IMR-90 (cell line): ENCODE data around the gene TTC28. TPM values are rescaled to one million over a fixed set of nuclear protein-coding genes. Genes with fewer than 3 reads are reported as not detected.

Experiments used
- ATAC-seq: fragments of 200-7000 bp; cut with Tn5 transposase; 2 replicates; pipeline ENCODE4 v1.9.1; 2020; ENCODE audit warnings: low read depth, mild to moderate bottlenecking, moderate library complexity
- BruUV-seq: library from RNA; stranded (reverse); fragments of 400-500 nt; replicated peaks from 2 replicates; lab custom pipeline; 2021; lab: Mats Ljungman, UMichigan
- CTCF ChIA-PET: fragments of 300-600 bp; formaldehyde crosslinking; extraction: SDS; loops from one replicate; lab custom pipeline; 2021; ENCODE audit warnings: antibody characterized with exemption; lab: Yijun Ruan, JAX
- POLR2A ChIA-PET: fragments of 300-600 bp; sonication (Branson Sonifier 250); formaldehyde crosslinking; loops from one replicate; lab custom pipeline; 2022; ENCODE audit warnings: antibody characterized with exemption; ENCODE audit not compliant: unreplicated experiment; lab: Charles Lee
- DNase-seq: peaks from one replicate; pipeline ENCODE4 v3.0.0; 2013
- H2AFZ ChIP-seq: replicated peaks from 2 replicates; pipeline ENCODE3; 2013; ENCODE audit warnings: low read length, mild to moderate bottlenecking; ENCODE audit not compliant: poor library complexity
- H2AK5ac ChIP-seq: 2 replicates; pipeline ENCODE4 v1.6.1; 2013; ENCODE audit warnings: low read depth, low read length, inconsistent platforms
- H2AK9ac ChIP-seq: replicated peaks from 2 replicates; pipeline ENCODE3; 2013; ENCODE audit warnings: mild to moderate bottlenecking, low read depth, low read length, moderate library complexity; ENCODE audit not compliant: poor library complexity
- H2BK120ac ChIP-seq: 2 replicates; pipeline ENCODE4 v1.6.1; 2013; ENCODE audit warnings: low read depth, low read length, inconsistent platforms
- H2BK15ac ChIP-seq: 3 replicates; pipeline ENCODE4 v1.6.1; 2013; ENCODE audit warnings: low read depth, low read length, inconsistent platforms
- H2BK20ac ChIP-seq: 2 replicates; pipeline ENCODE4 v1.6.1; 2013; ENCODE audit warnings: low read depth, mild to moderate bottlenecking, inconsistent platforms, low read length, moderate library complexity
- H2BK5ac ChIP-seq: 2 replicates; pipeline ENCODE4 v1.6.1; 2013; ENCODE audit warnings: mild to moderate bottlenecking, low read depth, low read length, inconsistent platforms; ENCODE audit not compliant: poor library complexity, severe bottlenecking
- H3K14ac ChIP-seq: replicated peaks from 2 replicates; pipeline ENCODE4 v1.6.1; 2013; ENCODE audit warnings: low read depth, low read length, inconsistent platforms
- H3K18ac ChIP-seq: 2 replicates; pipeline ENCODE4 v1.6.1; 2013; ENCODE audit warnings: low read depth, low read length, control low read depth
- H3K23ac ChIP-seq: 2 replicates; pipeline ENCODE4 v1.6.1; 2013; ENCODE audit warnings: low read depth, low read length, inconsistent platforms
- H3K27ac ChIP-seq: 2 replicates; pipeline ENCODE4 v1.5.1; 2013; ENCODE audit warnings: mild to moderate bottlenecking, control low read depth, low read length; ENCODE audit not compliant: insufficient read depth
- H3K27me3 ChIP-seq: 2 replicates; pipeline ENCODE4 v1.6.1; 2013; ENCODE audit warnings: low read length; ENCODE audit not compliant: control insufficient read depth, insufficient read depth
- H3K36me3 ChIP-seq: 2 replicates; pipeline ENCODE4 v1.6.1; 2013; ENCODE audit warnings: low read length, mixed read lengths; ENCODE audit not compliant: control insufficient read depth, insufficient read depth
- H3K4ac ChIP-seq: 2 replicates; pipeline ENCODE4 v1.6.1; 2013; ENCODE audit warnings: low read depth, low read length, inconsistent platforms
- H3K4me1 ChIP-seq: 2 replicates; pipeline ENCODE4 v1.6.1; 2013; ENCODE audit warnings: low read length, mixed read lengths; ENCODE audit not compliant: control insufficient read depth, insufficient read depth
- H3K4me2 ChIP-seq: 2 replicates; pipeline ENCODE4 v1.6.1; 2013; ENCODE audit warnings: low read depth, mild to moderate bottlenecking, control low read depth, low read length, moderate library complexity
- H3K4me3 ChIP-seq: 2 replicates; pipeline ENCODE4 v1.5.1; 2013; ENCODE audit warnings: low read depth, mild to moderate bottlenecking, control low read depth, low read length, moderate library complexity; ENCODE audit not compliant: insufficient read depth
- H3K56ac ChIP-seq: 2 replicates; pipeline ENCODE4 v1.6.1; 2013; ENCODE audit warnings: low read length, inconsistent platforms; ENCODE audit not compliant: insufficient read depth; ENCODE audit errors: extremely low read depth
- H3K79me1 ChIP-seq, 2 experiments: 2 replicates each; pipeline ENCODE4 v1.6.1; 2013; ENCODE audit warnings: low read length in 2 of 2, inconsistent platforms in 1 of 2, low read depth in 1 of 2
- H3K9ac ChIP-seq: 2 replicates; pipeline ENCODE4 v1.6.1; 2013; ENCODE audit warnings: low read depth, low read length, control low read depth
- H3K9me1 ChIP-seq: 2 replicates; pipeline ENCODE4 v1.6.1; 2013; ENCODE audit warnings: low read length, inconsistent platforms; ENCODE audit not compliant: insufficient read depth
- H3K9me3 ChIP-seq: 2 replicates; pipeline ENCODE4 v1.6.1; 2013; ENCODE audit warnings: low read length; ENCODE audit not compliant: control insufficient read depth, insufficient read depth
- H4K20me1 ChIP-seq: 2 replicates; pipeline ENCODE4 v1.6.1; 2013; ENCODE audit warnings: low read length, inconsistent platforms; ENCODE audit not compliant: insufficient read depth
- H4K5ac ChIP-seq: 2 replicates; pipeline ENCODE4 v1.6.1; 2013; ENCODE audit warnings: mild to moderate bottlenecking, low read depth, low read length, control low read depth
- H4K8ac ChIP-seq, 2 experiments: 2 replicates each; pipeline ENCODE4 v1.6.1; 2013; ENCODE audit warnings: low read depth in 2 of 2, low read length in 2 of 2, control low read depth in 1 of 2, inconsistent platforms in 1 of 2
- H4K91ac ChIP-seq: 2 replicates; pipeline ENCODE4 v1.6.1; 2013; ENCODE audit warnings: low read depth, low read length, inconsistent platforms; ENCODE audit not compliant: insufficient read depth
- BHLHE40 ChIP-seq: fragments of 150-350 bp; IDR thresholded peaks from 2 replicates; pipeline ENCODE4 v1.6.1; 2016; ENCODE audit warnings: mild to moderate bottlenecking, low read depth, low read length
- CEBPB ChIP-seq: IDR thresholded peaks from 2 replicates; pipeline ENCODE4 v1.6.1; 2012; ENCODE audit warnings: low read depth, low read length, improper control_type of control experiment
- CHD1 ChIP-seq: IDR thresholded peaks from 2 replicates; pipeline ENCODE4 v1.6.1; 2012; ENCODE audit warnings: low read depth, low read length, improper control_type of control experiment
- CTCF ChIP-seq: conservative IDR thresholded peaks from 2 replicates; pipeline ENCODE4 v1.5.1; 2012; ENCODE audit warnings: mild to moderate bottlenecking, low read depth, low read length, improper control_type of control experiment
- ELK1 ChIP-seq: fragments of 150-350 bp; IDR thresholded peaks from 2 replicates; pipeline ENCODE4 v1.6.1; 2016; ENCODE audit warnings: low read depth, mild to moderate bottlenecking, low read length, moderate library complexity, borderline replicate concordance
- FOS ChIP-seq: fragments of 150-350 bp; IDR thresholded peaks from 2 replicates; pipeline ENCODE4 v1.6.1; 2016; ENCODE audit warnings: low read depth, low read length
- MAFK ChIP-seq: IDR thresholded peaks from 2 replicates; pipeline ENCODE4 v1.6.1; 2012; ENCODE audit warnings: low read depth, low read length, improper control_type of control experiment
- MAZ ChIP-seq: IDR thresholded peaks from 2 replicates; pipeline ENCODE4 v1.6.1; 2012; ENCODE audit warnings: low read depth, mild to moderate bottlenecking, low read length, improper control_type of control experiment, moderate library complexity, borderline replicate concordance
- MXI1 ChIP-seq: IDR thresholded peaks from 2 replicates; pipeline ENCODE4 v1.6.1; 2012; ENCODE audit warnings: low read depth, mild to moderate bottlenecking, low read length, moderate library complexity, borderline replicate concordance
- NFE2L2 ChIP-seq: fragments of 150-350 bp; IDR thresholded peaks from 2 replicates; pipeline ENCODE4 v1.6.1; 2016; ENCODE audit warnings: low read depth, mild to moderate bottlenecking, low read length
- POLR2A ChIP-seq: IDR thresholded peaks from 2 replicates; pipeline ENCODE4 v1.6.1; 2012; ENCODE audit warnings: mild to moderate bottlenecking, low read depth, low read length
- RAD21 ChIP-seq: IDR thresholded peaks from 2 replicates; pipeline ENCODE4 v1.6.1; 2012; ENCODE audit warnings: low read length, improper control_type of control experiment
- RCOR1 ChIP-seq: IDR thresholded peaks from 2 replicates; pipeline ENCODE4 v1.6.1; 2012; ENCODE audit warnings: mild to moderate bottlenecking, low read length, improper control_type of control experiment; ENCODE audit not compliant: insufficient replicate concordance
- RFX5 ChIP-seq: IDR thresholded peaks from 2 replicates; pipeline ENCODE4 v1.8.0; 2012; ENCODE audit warnings: low read depth, mild to moderate bottlenecking, low read length, moderate library complexity
- SMC3 ChIP-seq: fragments of 150-350 bp; IDR thresholded peaks from 2 replicates; pipeline ENCODE4 v1.6.1; 2016; ENCODE audit warnings: low read depth, mild to moderate bottlenecking, antibody characterized with exemption, low read length, moderate library complexity
- USF2 ChIP-seq: fragments of 150-350 bp; IDR thresholded peaks from 2 replicates; pipeline ENCODE4 v1.6.1; 2017; ENCODE audit warnings: mild to moderate bottlenecking, antibody characterized with exemption, low read length, low read depth
- WGBS, 2 experiments: methylation state at CpG; one replicate each; pipeline versions ENCODE4 v1.1.5 to v1.1.7; 2013; ENCODE audit warnings: missing lambda C conversion rate in 2 of 2; ENCODE audit not compliant: insufficient read length in 1 of 2; ENCODE audit errors: extremely low coverage in 2 of 2; 5-methylcytosine and 5-hydroxymethylcytosine counted together
- dilution Hi-C: fragments of 300-500 bp; cut with HindIII; formaldehyde crosslinking; loops from one replicate; pipeline ENCODE4 v1.14.3; 2018; ENCODE audit warnings: low sequenced_read_pairs; ENCODE audit not compliant: unreplicated experiment
- in situ Hi-C: fragments of 300-500 bp; cut with MboI; formaldehyde crosslinking; loops from 3 replicates; pipeline ENCODE4 v1.14.3; 2019; ENCODE audit warnings: low sequenced_read_pairs, inconsistent platforms, mixed read lengths
- intact Hi-C: fragments of 100-400 bp; cut with micrococcal nuclease; formaldehyde crosslinking; loops from 2 replicates; pipeline ENCODE4 v1.10.0; 2022
- polyA plus RNA-seq, 3 experiments: library from polyadenylated mRNA; depleted of rRNA; stranded (reverse); fragments of >200 nt; gene quantifications; 2 replicates each; pipeline ENCODE4 v1.2.3, GENCODE V29; 2012; ENCODE audit warnings: low replicate concordance in 1 of 3
- total RNA-seq: library from RNA; depleted of rRNA; stranded (reverse); fragments of >200 nt; gene quantifications from 2 replicates; pipeline ENCODE4 v1.2.3, GENCODE V29; 2012

The TTC28 gene
- total and polyA plus RNA-seq, 2 of the 4 experiments (the other 2 are of a cell fraction), result 5.6 to 13.3 TPM

GRCh38 chr22:28185130-28185529, 494.5 kb downstream of the TTC28 start:
- Histone ChIP-seq H3K56ac (no peak overlapping the region), H3K4me3 (no peak overlapping the region), H3K4me2 (peak overlapping the region; percentile 40; the same call in 1 of the 2 replicates), H2AK9ac (no peak overlapping the region), H4K91ac (no peak overlapping the region), H3K23ac (no peak overlapping the region), H3K18ac (no peak overlapping the region), H3K27me3 (no peaks in the 10 kb centered on the region), H3K9me1 (no peaks in the 10 kb centered on the region), H2BK120ac (no peak overlapping the region), H2AK5ac (no peak overlapping the region), H3K4ac (no peak overlapping the region), H4K8ac (peak overlapping the region in 1 of 2 experiments; percentile 27; a peak in 1 of 4 replicates), H3K9me3 (no peaks in the 10 kb centered on the region), H3K4me1 (peaks cover 5% of the 10 kb centered on the region), H4K5ac (0 out of 2 replicates have a peak overlapping the region, but pooled peaks have one; percentile 56), H2BK15ac (no peak overlapping the region), H2AFZ (no peak overlapping the region), H2BK5ac (no peak overlapping the region), H3K14ac (no peak overlapping the region), H2BK20ac (no peak overlapping the region), H3K79me1 (peaks cover 0 to 11% of the 10 kb centered on the region in 2 experiments; a peak in 1 of 4 replicates), H3K9ac (no peak overlapping the region), H4K20me1 (no peaks in the 10 kb centered on the region), H3K27ac (no peak overlapping the region), H3K36me3 (no peaks in the 10 kb centered on the region)
- dilution Hi-C loops (no loop called here), intact Hi-C loops (no loop called here), in situ Hi-C loops (no loop called here)
- no CpG with 5 or more reads among the region's 4 CpGs for WGBS, 2 experiments
- POLR2A ChIA-PET, result no interaction called here
- BruUV-seq, result no TSS peak
- CTCF ChIA-PET, result no interaction called here
- TF ChIP-seq CEBPB, result no peak
- TF ChIP-seq CHD1, result no peak
- TF ChIP-seq RCOR1, result no peak
- TF ChIP-seq CTCF, result no peak
- TF ChIP-seq USF2, result no peak
- no peak for TF ChIP-seq RFX5
- no peak for TF ChIP-seq ELK1
- TF ChIP-seq BHLHE40, result no peak
- no peak for TF ChIP-seq MAZ
- no peak for TF ChIP-seq POLR2A
- no peak for TF ChIP-seq NFE2L2
- TF ChIP-seq RAD21, result no peak
- no peak for TF ChIP-seq MAFK
- TF ChIP-seq SMC3, result no peak
- no peak for TF ChIP-seq FOS
- TF ChIP-seq MXI1, result no peak
- DNase-seq (no peak), ATAC-seq (no peak)
